ENCODE results near the gene FMN1.

- TF ChIP-seq CTCF (IDR thresholded peaks at IDR 0.05; ENCODE audit: low read depth, low read length, poor library complexity, severe bottlenecking) (no peak), EZH2phosphoT487 (IDR thresholded peaks at IDR 0.05; ENCODE audit: borderline replicate concordance, low read length) (no peak)
Observed at GRCh38 chr15:32982001-32982400, 212.5 kb downstream of the FMN1 start.

All from DOHH2 (cell line).